Endothelial cell of umbilical vein (primary cell): ENCODE measurements around the gene MAMDC2. TPM values are rescaled to one million over a fixed set of nuclear protein-coding genes. Genes with fewer than 3 reads are reported as not detected.

Experiments
- BruUV-seq: library from RNA; stranded (reverse); fragments of 400-500 nt; replicated peaks from 2 replicates; lab custom pipeline; 2021; lab: Mats Ljungman, UMichigan
- CTCF ChIA-PET: fragments of 300-600, 350-600 bp; sonication (Branson Sonifier 250); formaldehyde crosslinking; loops from one replicate; lab custom pipeline; 2021; ENCODE audit warnings: antibody characterized with exemption, inconsistent platforms; lab: Charles Lee
- POLR2A ChIA-PET: fragments of 300-600, 350-600 bp; sonication (Branson Sonifier 250); formaldehyde crosslinking; loops from one replicate; lab custom pipeline; 2021; ENCODE audit warnings: antibody characterized with exemption, inconsistent platforms; lab: Charles Lee
- DNase-seq: peaks from one replicate; pipeline ENCODE4 v3.0.0-alpha.2; 2011; ENCODE audit warnings: low read depth, low spot score
- FAIRE-seq: peaks from 2 replicates; lab custom pipeline; 2011; peaks lifted over from hg19 to GRCh38; lab: Jason Lieb, UNC
- H2AFZ ChIP-seq: 2 replicates; pipeline ENCODE4 v1.6.0; 2012; ENCODE audit warnings: low read depth, low read length, control low read depth, inconsistent platforms
- H3K27ac ChIP-seq: 2 replicates; pipeline ENCODE4 v1.5.1; 2011; ENCODE audit warnings: low read depth, mild to moderate bottlenecking, control low read depth, low read length, moderate library complexity; ENCODE audit not compliant: insufficient read depth
- H3K27me3 ChIP-seq, 2 experiments: 2 replicates each; pipeline versions ENCODE4 v1.6.0 to v1.6.1; 2011; ENCODE audit warnings: low read length in 2 of 2, mixed read lengths in 1 of 2; ENCODE audit not compliant: control insufficient read depth in 2 of 2, insufficient read depth in 2 of 2
- H3K36me3 ChIP-seq, 2 experiments: 2 replicates in 1 of 2; 3 replicates in 1 of 2; pipeline ENCODE4 v1.5.1; 2011; ENCODE audit warnings: low read length in 2 of 2, mild to moderate bottlenecking in 1 of 2, moderate library complexity in 1 of 2; ENCODE audit not compliant: control insufficient read depth in 2 of 2, insufficient read depth in 2 of 2; ENCODE audit errors: extremely low read depth in 1 of 2
- H3K4me1 ChIP-seq: 3 replicates; pipeline ENCODE4 v1.5.1; 2011; ENCODE audit warnings: mild to moderate bottlenecking, low read length; ENCODE audit not compliant: control insufficient read depth, insufficient read depth; ENCODE audit errors: extremely low read depth
- H3K4me2 ChIP-seq: 2 replicates; pipeline ENCODE4 v1.6.1; 2011; ENCODE audit warnings: low read length, control low read depth, mixed read lengths; ENCODE audit not compliant: insufficient read depth
- H3K4me3 ChIP-seq, 3 experiments: fragments of 200-600 bp in 1 of 3; sonication (generic), shearing (Covaris generic) in 1 of 3; replicated peaks in 1 of 3; 2 replicates each; pipeline ENCODE4 v1.5.1; 2011 to 2016; ENCODE audit warnings: control low read depth in 3 of 3, low read length in 3 of 3, mild to moderate bottlenecking in 2 of 3, inconsistent platforms in 1 of 3, low read depth in 1 of 3, moderate library complexity in 1 of 3; ENCODE audit not compliant: insufficient read depth in 1 of 3
- H3K79me2 ChIP-seq: 2 replicates; pipeline ENCODE4 v1.6.0; 2012; ENCODE audit warnings: low read length, inconsistent platforms; ENCODE audit not compliant: control insufficient read depth, insufficient read depth
- H3K9ac ChIP-seq: replicated peaks from 2 replicates; pipeline ENCODE3; 2011; ENCODE audit warnings: low read length, control low read depth; ENCODE audit not compliant: insufficient read depth; ENCODE audit errors: extremely low read depth
- H3K9me1 ChIP-seq: replicated peaks from 3 replicates; pipeline ENCODE4 v1.6.0; 2011; ENCODE audit warnings: mild to moderate bottlenecking, low read length; ENCODE audit not compliant: control insufficient read depth, insufficient read depth; ENCODE audit errors: extremely low read depth
- H3K9me3 ChIP-seq: replicated peaks from 2 replicates; pipeline ENCODE4 v1.5.1; 2012; ENCODE audit warnings: low read length, inconsistent platforms; ENCODE audit not compliant: control insufficient read depth, insufficient read depth
- H4K20me1 ChIP-seq: replicated peaks from 2 replicates; pipeline ENCODE3; 2011; ENCODE audit warnings: mild to moderate bottlenecking, low read length; ENCODE audit not compliant: control insufficient read depth, insufficient read depth; ENCODE audit errors: extremely low read depth
- CTCF ChIP-seq, 2 donors: IDR thresholded peaks; 1 replicate in 1 of 2; 2 replicates in 1 of 2; pipeline ENCODE4 v1.5.1; 2011; ENCODE audit warnings: low read length in 2 of 2, mild to moderate bottlenecking in 2 of 2, moderate library complexity in 2 of 2, control low read depth in 1 of 2, inconsistent platforms in 1 of 2, low read depth in 1 of 2; ENCODE audit not compliant: insufficient read depth in 1 of 2; ENCODE audit errors: extremely low read depth in 1 of 2
- EZH2 ChIP-seq: IDR thresholded peaks from 2 replicates; pipeline ENCODE4 v1.6.1; 2012; ENCODE audit warnings: borderline replicate concordance, low read depth, mild to moderate bottlenecking, moderate library complexity, low read length, inconsistent platforms; ENCODE audit not compliant: severe bottlenecking
- FOS ChIP-seq: IDR thresholded peaks from 2 replicates; pipeline ENCODE4 v1.6.1; 2011; ENCODE audit warnings: mild to moderate bottlenecking, low read length, moderate library complexity, borderline replicate concordance; ENCODE audit not compliant: insufficient read depth
- GATA2 ChIP-seq: IDR thresholded peaks from 2 replicates; pipeline ENCODE4 v1.7.0; 2011; ENCODE audit warnings: low read depth, mild to moderate bottlenecking, moderate library complexity, mixed read lengths, low read length; ENCODE audit not compliant: insufficient read length, insufficient read depth
- JUN ChIP-seq: IDR thresholded peaks from 2 replicates; pipeline ENCODE4 v1.6.1; 2011; ENCODE audit warnings: borderline replicate concordance, low read depth; ENCODE audit not compliant: insufficient read length, insufficient read depth
- MAX ChIP-seq: IDR thresholded peaks from 2 replicates; pipeline ENCODE4 v1.6.1; 2011; ENCODE audit not compliant: insufficient read depth, insufficient read length
- MYC ChIP-seq: IDR thresholded peaks from one replicate; pipeline ENCODE4 v1.6.1; 2011; ENCODE audit warnings: mild to moderate bottlenecking, low read depth, low read length
- POLR2A ChIP-seq: IDR thresholded peaks from 2 replicates; pipeline ENCODE4 v1.6.1; 2012; ENCODE audit warnings: low read depth, mild to moderate bottlenecking, control low read depth, low read length
- POLR2AphosphoS5 ChIP-seq: IDR thresholded peaks from 2 replicates; pipeline ENCODE4 v1.6.1; 2012; ENCODE audit warnings: low read depth, mild to moderate bottlenecking, control low read depth, low read length, moderate library complexity; ENCODE audit not compliant: insufficient read depth
- dilution Hi-C: fragments of 300-500 bp; cut with MboI; formaldehyde crosslinking; loops from one replicate; pipeline ENCODE4 v1.15.0; 2019; ENCODE audit warnings: low sequenced_read_pairs; ENCODE audit not compliant: extremely low pct_ligation_motif_present
- intact Hi-C: fragments of 100-400 bp; cut with micrococcal nuclease; formaldehyde crosslinking; loops from one replicate; pipeline ENCODE4 v1.10.0; 2022
- polyA plus RNA-seq, 4 experiments: library from polyadenylated mRNA; depleted of rRNA in 3 of 4; stranded (reverse) in 3 of 4; unstranded in 1 of 4; fragments of >200 nt; gene quantifications; 2 replicates each; pipeline versions ENCODE4 v1.2.1 to v1.2.3, GENCODE V29; 2011 to 2012; ENCODE audit warnings: missing spikeins in 1 of 4
- total RNA-seq: library from RNA; stranded (reverse); gene quantifications from 2 replicates; pipeline ENCODE4 v1.2.3, GENCODE V29; 2021

Gene MAMDC2
- total and polyA plus RNA-seq, 2 donors (not counting 3 experiments of a cell fraction or from before 2014, with no cell fraction given) = 0.60 to 1.1 TPM

GRCh38 chr9:69995846-69996245 is 47.8 kb upstream of the MAMDC2 start:
- dilution Hi-C loops = no loop called here
- no peak overlapping the region for H2AFZ ChIP-seq
- no peaks in the 10 kb centered on the region for H3K79me2 ChIP-seq
- intact Hi-C loops = no loop called here
- BruUV-seq = no TSS peak
- H3K9me3 ChIP-seq = no peaks in the 10 kb centered on the region
- peaks cover 2 to 8% of the 10 kb centered on the region in 2 experiments for H3K27me3 ChIP-seq
- ChIA-PET POLR2A (no interaction called here), CTCF (no interaction called here)
- H3K4me3 ChIP-seq = no peak overlapping the region
- H3K36me3 ChIP-seq = no peaks in the 10 kb centered on the region
- H3K9ac ChIP-seq = no peak overlapping the region
- H3K9me1 ChIP-seq = no peaks in the 10 kb centered on the region
- no peak for FAIRE-seq
- DNase-seq = no peak
- no peaks in the 10 kb centered on the region for H4K20me1 ChIP-seq
- H3K27ac ChIP-seq = no peak overlapping the region
- no peaks in the 10 kb centered on the region for H3K4me1 ChIP-seq
- H3K4me2 ChIP-seq = no peak overlapping the region
- TF ChIP-seq EZH2 = no peak
- TF ChIP-seq MAX = no peak
- no peak for TF ChIP-seq JUN
- no peak for TF ChIP-seq FOS
- TF ChIP-seq POLR2A = no peak

- Histone ChIP-seq H2AFZ (no peak overlapping the region), H3K4me2 (no peak overlapping the region), H3K36me3 (no peaks in the 10 kb centered on the region), H3K4me3 (no peak overlapping the region), H3K4me1 (no peaks in the 10 kb centered on the region), H3K27ac (no peak overlapping the region), H3K9me1 (no peaks in the 10 kb centered on the region), H4K20me1 (no peaks in the 10 kb centered on the region), H3K9me3 (no peaks in the 10 kb centered on the region), H3K79me2 (no peaks in the 10 kb centered on the region), H3K9ac (no peak overlapping the region), H3K27me3 (peaks cover 2 to 12% of the 10 kb centered on the region in 2 experiments)
- TF ChIP-seq CTCF (IDR thresholded peaks at IDR 0.05; ENCODE audit: extremely low read depth in 1 of 2, insufficient read depth in 1 of 2, low read depth in 1 of 2, low read length in 2 of 2) = no peak
- TF ChIP-seq MAX = no peak
- TF ChIP-seq MYC = no peak
- no peak for TF ChIP-seq GATA2
- TF ChIP-seq FOS = no peak
- no peak for TF ChIP-seq JUN
- TF ChIP-seq EZH2 = no peak
- no peak for TF ChIP-seq POLR2A
- TF ChIP-seq POLR2AphosphoS5 = no peak
- intact Hi-C loops (no loop called here), dilution Hi-C loops (no loop called here)
- no peak for DNase-seq
- no TSS peak for BruUV-seq
- no peak for FAIRE-seq
- ChIA-PET CTCF (interaction anchor here (0.7 to 2.0 kb wide), 3 partner anchors 25 to 114 kb away, joined by 3 to 8 read pairs (median 5); no protein-coding TSS in a partner anchor), POLR2A (no interaction called here)
Measured at GRCh38 chr9:69996967-69997366, 46.7 kb upstream of the MAMDC2 start.
